Psoas muscle (tissue), 8 donors: ENCODE measurements around the gene SNCB. TPM values are rescaled to one million over a fixed set of nuclear protein-coding genes. Genes with fewer than 3 reads are reported as not detected.

Experiments
- ATAC-seq, 4 donors: fragments of 200-7000 bp; cut with Tn5 transposase; one replicate each; pipeline ENCODE4 v1.9.1; 2020; ENCODE audit warnings: moderate library complexity in 3 of 4, mild to moderate bottlenecking in 2 of 4
- DNase-seq, 2 donors: peaks; one replicate each; pipeline ENCODE4 v3.0.0-alpha.2; 2020
- H3K27ac ChIP-seq: fragments of 200-600 bp; one replicate; pipeline ENCODE4 v1.8.0; 2022
- H3K27me3 ChIP-seq, 3 donors: fragments of 200-600 bp in 1 of 3; one replicate each; pipeline versions ENCODE4 v1.6.1 to v1.8.0; 2013 to 2022; ENCODE audit warnings: low read length in 2 of 3, mild to moderate bottlenecking in 2 of 3, moderate library complexity in 1 of 3; ENCODE audit not compliant: insufficient read depth in 3 of 3
- H3K36me3 ChIP-seq, 2 donors: fragments of 200-600 bp in 1 of 2; one replicate each; pipeline versions ENCODE4 v1.6.1 to v1.8.0; 2013 to 2022; ENCODE audit warnings: low read depth in 1 of 2, mild to moderate bottlenecking in 1 of 2, moderate library complexity in 1 of 2; ENCODE audit not compliant: insufficient read depth in 1 of 2
- H3K4me1 ChIP-seq: fragments of 200-600 bp; one replicate; pipeline ENCODE4 v1.8.0; 2022
- H3K4me3 ChIP-seq: fragments of 200-600 bp; one replicate; pipeline ENCODE4 v1.8.0; 2022; ENCODE audit warnings: mild to moderate bottlenecking
- H3K9me3 ChIP-seq: fragments of 200-600 bp; one replicate; pipeline ENCODE4 v1.8.0; 2022
- CTCF ChIP-seq: fragments of 200-600 bp; IDR thresholded peaks from one replicate; pipeline ENCODE4 v1.8.0; 2022; ENCODE audit warnings: antibody characterized with exemption
- WGBS, 3 donors: extraction: QIAGEN DNeasy Blood & Tissue Kit; methylation state at CpG; one replicate each; pipeline versions ENCODE4 v1.1.6 to v1.1.7; 2013; 5-methylcytosine and 5-hydroxymethylcytosine counted together
- intact Hi-C, 2 donors: fragments of 100-400 bp; cut with DNase I; formaldehyde crosslinking; loops; one replicate each; pipeline versions ENCODE4 v1.11.0 to v1.14.2; 2022
- polyA plus RNA-seq, 3 donors: library from polyadenylated mRNA; stranded (reverse); fragments of 200-250 nt; gene quantifications; one replicate each; pipeline ENCODE4 v1.2.3, GENCODE V29; 2013
- total RNA-seq, 4 donors: library from RNA; stranded (reverse); fragmentation: NEBNext Ultra II Directional in 2 of 4; extraction: Animal tissue kit (Norgen Biotek cat#: 25700) in 2 of 4; gene quantifications; one replicate each; pipeline versions ENCODE4 v1.2.1 to v1.2.4, GENCODE V29; 2021 to 2023
- donor health status: healthy with polysubstance abuse.
- donor health status: DM: no; HTN: no; CAD: no; lungs with moderate emphysema.
- donor health status: Bipolar disorder and iron deficiency.
- donor health status: healthy.
- donor health status: DM: yes; HTN: yes; CAD: no.
- donor health status: DM: no; HTN: no; CAD: no.
- donor health status: DM: no; HTN: no; CAD: no.
- donor health status: DM: yes; HTN: yes; CAD: no.

Gene SNCB
- total and polyA plus RNA-seq, 7 donors = 0.32 to 1.2 (median 0.42) TPM

GRCh38 chr5:176644294-176644693 lies 14.0 kb upstream of the SNCB start:
- WGBS, 3 donors = 75 to 81% (median 77%) methylated on average over 9 of the region's 9 CpGs
- Histone ChIP-seq H3K27me3 (no peaks in the 10 kb centered on the region), H3K4me3 (no peak overlapping the region), H3K36me3 (no peaks in the 10 kb centered on the region), H3K27ac (no peak overlapping the region), H3K4me1 (peaks cover 16% of the 10 kb centered on the region), H3K9me3 (no peaks in the 10 kb centered on the region)
- ATAC-seq = no peak
- intact Hi-C loops = no loop called here
- no peak for DNase-seq
- TF ChIP-seq CTCF = no peak

GRCh38 chr5:176643491-176644219 lies 13.3 kb upstream of the SNCB start:
- Histone ChIP-seq H3K4me1 (peaks cover 16% of the 10 kb centered on the region), H3K27ac (no peak overlapping the region), H3K36me3 (no peaks in the 10 kb centered on the region), H3K9me3 (no peaks in the 10 kb centered on the region), H3K27me3 (no peaks in the 10 kb centered on the region), H3K4me3 (no peak overlapping the region)
- intact Hi-C loops = no loop called here
- DNase-seq (no peak), ATAC-seq (no peak)
- no peak for TF ChIP-seq CTCF
- 77 to 87% (median 82%) methylated on average over 11 of the region's 11 CpGs for WGBS, 3 donors

- peaks cover 8% of the 10 kb centered on the region for H3K4me1 ChIP-seq
- H3K9me3 ChIP-seq = no peaks in the 10 kb centered on the region
- no peak overlapping the region for H3K27ac ChIP-seq
- DNase-seq (no peak), ATAC-seq (no peak)
- intact Hi-C loops = no loop called here
- no peak overlapping the region for H3K4me3 ChIP-seq
- 42 to 59% (median 48%) methylated on average over 9 to 15 of the region's 15 CpGs for WGBS, 3 donors
- TF ChIP-seq CTCF = no peak
- no peaks in the 10 kb centered on the region for H3K36me3 ChIP-seq
- no peaks in the 10 kb centered on the region for H3K27me3 ChIP-seq
Observed at GRCh38 chr5:176642675-176643490, 12.5 kb upstream of the SNCB start.

GRCh38 chr5:176640616-176641015 lies 10.3 kb upstream of the SNCB start:
- no peaks in the 10 kb centered on the region for H3K36me3 ChIP-seq
- 74 to 83% (median 77%) methylated on average over 4 of the region's 4 CpGs for WGBS, 3 donors
- H3K27me3 ChIP-seq = no peaks in the 10 kb centered on the region
- no peak for TF ChIP-seq CTCF
- H3K4me1 ChIP-seq = peaks cover 5% of the 10 kb centered on the region
- no peak overlapping the region for H3K4me3 ChIP-seq
- no peaks in the 10 kb centered on the region for H3K9me3 ChIP-seq
- ATAC-seq = no peak
- H3K27ac ChIP-seq = peak overlapping the region; percentile 40
- DNase-seq = no peak
- intact Hi-C loops = no loop called here
